ENCODE measurements around the gene ITGA4.

The ITGA4 gene

GRCh38 chr2:181459621-181460021, 2.4 kb downstream of the ITGA4 start:
- DNase-seq = no peak

GRCh38 chr2:181461056-181461997, 4.1 kb downstream of the ITGA4 start:
- no peak for DNase-seq

GRCh38 chr2:181462033-181462432, 4.8 kb downstream of the ITGA4 start:
- DNase-seq = no peak

- no peak for DNase-seq
These were observed 6.4 kb downstream of the ITGA4 start for GRCh38 chr2:181463588-181463987.

- no peak for DNase-seq
These were observed 7.8 kb downstream of the ITGA4 start for GRCh38 chr2:181464966-181465365.

- peak; percentile 26 for DNase-seq
These were observed 8.6 kb downstream of the ITGA4 start for GRCh38 chr2:181465676-181466375.

GRCh38 chr2:181466661-181467576, 9.7 kb downstream of the ITGA4 start:
- peak; percentile 61 for DNase-seq

GRCh38 chr2:181467966-181468707, 11.0 kb downstream of the ITGA4 start:
- no peak for DNase-seq

- DNase-seq = no peak
These were observed 11.6 kb downstream of the ITGA4 start for GRCh38 chr2:181468811-181469210.

- DNase-seq = no peak
These were observed 14.0 kb downstream of the ITGA4 start for GRCh38 chr2:181471226-181471625.

GRCh38 chr2:181471783-181472182, 14.6 kb downstream of the ITGA4 start:
- no peak for DNase-seq

GRCh38 chr2:181472990-181473389, 15.8 kb downstream of the ITGA4 start:
- DNase-seq = no peak

GRCh38 chr2:181474222-181474881, 17.2 kb downstream of the ITGA4 start:
- no peak for DNase-seq

- no peak for DNase-seq
These were observed 26.0 kb downstream of the ITGA4 start for GRCh38 chr2:181483211-181483610.

GRCh38 chr2:181483876-181484275, 26.7 kb downstream of the ITGA4 start:
- DNase-seq = no peak

- no peak for DNase-seq
These were observed 27.9 kb downstream of the ITGA4 start for GRCh38 chr2:181484851-181485637.

- no peak for DNase-seq
These were observed 28.4 kb downstream of the ITGA4 start for GRCh38 chr2:181485638-181485946.

GRCh38 chr2:181499231-181499630, 42.0 kb downstream of the ITGA4 start:
- DNase-seq = no peak

GRCh38 chr2:181500201-181500600, 43.0 kb downstream of the ITGA4 start:
- DNase-seq = no peak

- no peak for DNase-seq
These were observed 58.5 kb downstream of the ITGA4 start for GRCh38 chr2:181515719-181516118.

- no peak for DNase-seq
These were observed 59.8 kb downstream of the ITGA4 start for GRCh38 chr2:181516992-181517391.

All from eye (tissue), 1 donor.